ENCODE results near the gene NCAM2.

DNA sequence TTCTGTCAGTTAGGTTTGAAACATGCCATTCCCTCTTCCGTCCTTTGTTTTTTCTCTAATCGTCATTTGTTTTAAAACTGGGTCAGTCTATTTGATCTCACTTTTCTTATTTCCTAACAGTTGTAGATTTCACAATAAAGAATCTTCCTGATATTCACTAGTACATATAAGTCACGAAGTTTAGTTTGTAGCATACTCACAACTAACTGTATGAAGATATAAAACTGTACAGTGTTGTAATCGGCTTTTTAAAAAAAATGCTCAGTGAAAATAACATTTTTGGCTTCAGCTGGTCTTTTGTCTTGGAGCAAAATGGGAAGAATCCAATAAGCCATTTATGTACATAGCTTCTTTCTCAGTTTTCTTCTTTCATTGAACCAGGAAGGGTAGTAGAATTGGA is 78.3 kb downstream of the NCAM2 start:
- TF ChIP-seq CTBP1 (IDR thresholded peaks at IDR 0.05; ENCODE audit: borderline replicate concordance) (no peak), HDGF (IDR thresholded peaks at IDR 0.05; ENCODE audit: borderline replicate concordance) (no peak), FOXK2 (IDR thresholded peaks at IDR 0.05) (no peak), FOXA1 (IDR thresholded peaks at IDR 0.05) (no peak), SUZ12 (IDR thresholded peaks at IDR 0.05) (no peak), ARNT (IDR thresholded peaks at IDR 0.05) (no peak), L3MBTL2 (conservative IDR thresholded peaks at IDR 0.05) (no peak), ELF4 (IDR thresholded peaks at IDR 0.05) (no peak), FOXM1 (IDR thresholded peaks at IDR 0.05; ENCODE audit: borderline replicate concordance) (no peak)
